CD14-positive monocyte (primary cell): Measurements from ENCODE around the gene SLC16A7. TPM values are rescaled to one million over a fixed set of nuclear protein-coding genes. Genes with fewer than 3 reads are reported as not detected.

Experiments used
- DNase-seq, 3 donors: peaks; one replicate each; pipeline ENCODE4 v3.0.0-alpha.2; 2011 to 2022
- H2AFZ ChIP-seq: 2 replicates; pipeline ENCODE4 v1.6.0; 2012; ENCODE audit warnings: mild to moderate bottlenecking, low read depth, low read length, inconsistent platforms; ENCODE audit not compliant: insufficient read depth, poor library complexity, severe bottlenecking
- H3K27ac ChIP-seq, 2 donors: 1 replicate in 1 of 2; 2 replicates in 1 of 2; pipeline ENCODE4 v1.5.1; 2012 to 2013; ENCODE audit warnings: low read length in 2 of 2, control low read depth in 1 of 2, inconsistent platforms in 1 of 2, low read depth in 1 of 2, mild to moderate bottlenecking in 1 of 2
- H3K27me3 ChIP-seq, 2 donors: one replicate each; pipeline versions ENCODE4 v1.6.0 to v1.6.1; 2011 to 2013; ENCODE audit warnings: low read length in 2 of 2; ENCODE audit not compliant: control insufficient read depth in 2 of 2, insufficient read depth in 2 of 2
- H3K36me3 ChIP-seq, 2 donors: replicated peaks in 1 of 2; 1 replicate in 1 of 2; 2 replicates in 1 of 2; pipeline versions ENCODE4 v1.5.1 to v1.6.1; 2012 to 2013; ENCODE audit warnings: low read length in 2 of 2, control low read depth in 1 of 2, inconsistent platforms in 1 of 2, mild to moderate bottlenecking in 1 of 2; ENCODE audit not compliant: insufficient read depth in 2 of 2, control insufficient read depth in 1 of 2
- H3K4me1 ChIP-seq, 2 donors: 1 replicate in 1 of 2; 2 replicates in 1 of 2; pipeline versions ENCODE4 v1.5.1 to v1.6.1; 2012 to 2013; ENCODE audit warnings: low read length in 2 of 2, control low read depth in 1 of 2, inconsistent platforms in 1 of 2, mild to moderate bottlenecking in 1 of 2, moderate library complexity in 1 of 2; ENCODE audit not compliant: insufficient read depth in 2 of 2, control insufficient read depth in 1 of 2
- H3K4me2 ChIP-seq: replicated peaks from 2 replicates; pipeline ENCODE3; 2012; ENCODE audit warnings: low read length, moderate library complexity, mild to moderate bottlenecking; ENCODE audit not compliant: poor library complexity, severe bottlenecking; ENCODE audit errors: extremely low read depth
- H3K4me3 ChIP-seq, 3 experiments: fragments of 200-600 bp in 1 of 3; sonication (generic) in 1 of 3; replicated peaks in 1 of 3; 1 replicate in 2 of 3; 2 replicates in 1 of 3; pipeline ENCODE4 v1.5.1; 2011 to 2013; ENCODE audit warnings: low read length in 3 of 3, mild to moderate bottlenecking in 3 of 3, control low read depth in 2 of 3, low read depth in 2 of 3, inconsistent platforms in 1 of 3, moderate library complexity in 1 of 3
- H3K79me2 ChIP-seq: 2 replicates; pipeline ENCODE4 v1.6.0; 2012; ENCODE audit warnings: mild to moderate bottlenecking, control low read depth, inconsistent platforms, low read length, moderate library complexity; ENCODE audit not compliant: insufficient read depth
- H3K9ac ChIP-seq: 2 replicates; pipeline ENCODE4 v1.6.0; 2017; ENCODE audit warnings: low read length, mild to moderate bottlenecking; ENCODE audit not compliant: insufficient read depth, poor library complexity, severe bottlenecking
- H3K9me3 ChIP-seq, 2 donors: replicated peaks in 1 of 2; 1 replicate in 1 of 2; 2 replicates in 1 of 2; pipeline versions ENCODE4 v1.5.1 to v1.6.1; 2012 to 2013; ENCODE audit warnings: low read length in 2 of 2, control low read depth in 1 of 2; ENCODE audit not compliant: control insufficient read depth in 1 of 2, insufficient read depth in 1 of 2
- H4K20me1 ChIP-seq: 2 replicates; pipeline ENCODE4 v1.6.0; 2012; ENCODE audit warnings: mild to moderate bottlenecking, low read length, control low read depth, moderate library complexity; ENCODE audit not compliant: insufficient read depth
- H3K27ac Mint-ChIP-seq, 7 donors: one replicate each; pipeline ENCODE4 v1.8.0; 2020; ENCODE audit warnings: mild to moderate bottlenecking in 7 of 7, mixed read lengths in 7 of 7, moderate library complexity in 6 of 7, inconsistent platforms in 2 of 7
- H3K27me3 Mint-ChIP-seq, 3 donors: one replicate each; pipeline ENCODE4 v1.8.0; 2021 to 2022; ENCODE audit warnings: low read depth in 3 of 3, mild to moderate bottlenecking in 3 of 3, mixed read lengths in 3 of 3, moderate library complexity in 3 of 3, inconsistent platforms in 1 of 3
- H3K36me3 Mint-ChIP-seq, 2 donors: one replicate each; pipeline ENCODE4 v1.8.0; 2020; ENCODE audit warnings: mixed read lengths in 2 of 2, inconsistent platforms in 1 of 2, mild to moderate bottlenecking in 1 of 2
- H3K4me1 Mint-ChIP-seq: one replicate; pipeline ENCODE4 v1.8.0; 2020; ENCODE audit warnings: mild to moderate bottlenecking, mixed read lengths
- H3K4me3 Mint-ChIP-seq, 2 donors: one replicate each; pipeline ENCODE4 v1.8.0; 2020; ENCODE audit warnings: mild to moderate bottlenecking in 2 of 2, mixed read lengths in 2 of 2, moderate library complexity in 1 of 2
- H3K9me3 Mint-ChIP-seq, 7 donors: one replicate each; pipeline ENCODE4 v1.8.0; 2020 to 2022; ENCODE audit warnings: mixed read lengths in 7 of 7, mild to moderate bottlenecking in 6 of 7, moderate library complexity in 6 of 7, inconsistent platforms in 2 of 7
- CTCF ChIP-seq: fragments of 200-600 bp; IDR thresholded peaks from one replicate; pipeline ENCODE4 v1.8.0; 2022; ENCODE audit warnings: antibody characterized with exemption, mild to moderate bottlenecking
- WGBS: methylation state at CpG from one replicate; pipeline ENCODE4 v1.1.5; 2013; ENCODE audit warnings: missing lambda C conversion rate; ENCODE audit not compliant: insufficient coverage; 5-methylcytosine and 5-hydroxymethylcytosine counted together
- intact Hi-C, 2 donors: fragments of 100-400 bp; cut with micrococcal nuclease; formaldehyde crosslinking; loops; one replicate each; pipeline versions ENCODE4 v1.15.0 to v1.15.1; 2023
- polyA plus RNA-seq, 3 donors: library from polyadenylated mRNA; depleted of rRNA in 1 of 3; unstranded in 2 of 3; stranded (reverse) in 1 of 3; fragments of 300-500 nt in 2 of 3; fragments of >200 nt in 1 of 3; fragmentation: Illumina TruSeq in 2 of 3; gene quantifications; 1 replicate in 2 of 3; 2 replicates in 1 of 3; pipeline ENCODE4 v1.2.3, GENCODE V29; 2012 to 2021

SLC16A7 gene
- polyA plus RNA-seq, 3 donors = 6.9 to 16.9 (median 11.8) TPM

GRCh38 chr12:59698600-59698999 is 102.8 kb downstream of the SLC16A7 start:
- no peaks in the 10 kb centered on the region for H3K79me2 ChIP-seq
- peaks cover 3% of the 10 kb centered on the region in 2 donors for H3K36me3 Mint-ChIP-seq
- peaks cover 15 to 21% of the 10 kb centered on the region in 2 donors for H3K4me1 ChIP-seq
- no peaks in the 10 kb centered on the region for H4K20me1 ChIP-seq
- peak overlapping the region in 1 of 2 donors; percentile 26 for H3K4me3 Mint-ChIP-seq
- TF ChIP-seq CTCF = no peak
- H3K27ac ChIP-seq = peak overlapping the region in 1 of 2 donors; percentile 93
- H3K27ac Mint-ChIP-seq = peak overlapping the region; percentile 64 to 94 (median 85)
- no peak overlapping the region for H2AFZ ChIP-seq
- no peaks in the 10 kb centered on the region for H3K27me3 ChIP-seq
- DNase-seq = peak; percentile 77 to 97 (median 88)
- H3K4me1 Mint-ChIP-seq = peaks cover 11% of the 10 kb centered on the region
- WGBS = 77% methylated on average over 2 of the region's 4 CpGs
- H3K36me3 ChIP-seq = no peaks in the 10 kb centered on the region
- H3K4me3 ChIP-seq = peak overlapping the region in 1 of 3 experiments; percentile 29
- no peaks in the 10 kb centered on the region for H3K9me3 ChIP-seq
- peaks cover 0 to 2% (median 0%) of the 10 kb centered on the region in 7 donors for H3K9me3 Mint-ChIP-seq
- no peak overlapping the region for H3K9ac ChIP-seq
- intact Hi-C loops = loop anchor here (5.0 kb wide), 1 partner anchor 101 kb away; the partner anchor contains the start of gene SLC16A7 (in 2 of the 2)
- H3K27me3 Mint-ChIP-seq = no peaks in the 10 kb centered on the region
- peak overlapping the region; percentile 63 for H3K4me2 ChIP-seq

- Histone ChIP-seq H3K9ac (peak overlapping the region; percentile 43), H3K79me2 (no peaks in the 10 kb centered on the region), H3K27ac (peak overlapping the region in 1 of 2 donors; percentile 93), H3K4me2 (peak overlapping the region; percentile 63), H3K4me3 (peak overlapping the region in 2 of 3 experiments; percentile 29), H3K4me1 (peaks cover 15 to 21% of the 10 kb centered on the region in 2 donors), H3K27me3 (no peaks in the 10 kb centered on the region), H3K36me3 (no peaks in the 10 kb centered on the region), H3K9me3 (no peaks in the 10 kb centered on the region), H2AFZ (peak overlapping the region; percentile 52), H4K20me1 (no peaks in the 10 kb centered on the region)
- Mint-ChIP-seq H3K27ac (peak overlapping the region; percentile 82 to 92 (median 88)), H3K4me3 (peak overlapping the region in 1 of 2 donors; percentile 30), H3K9me3 (peaks cover 0 to 2% (median 0%) of the 10 kb centered on the region in 7 donors), H3K27me3 (no peaks in the 10 kb centered on the region), H3K4me1 (peaks cover 11% of the 10 kb centered on the region), H3K36me3 (peaks cover 3% of the 10 kb centered on the region in 2 donors)
- WGBS = no CpG with 5 or more reads among the region's 2 CpGs
- TF ChIP-seq CTCF = no peak
- intact Hi-C loops = loop anchor here (5.0 kb wide), 1 partner anchor 102 kb away; the partner anchor contains the start of gene SLC16A7 (in 2 of the 2)
- DNase-seq = peak; percentile 83 to 92 (median 90)
Observed at GRCh38 chr12:59699421-59700152, 103.8 kb downstream of the SLC16A7 start.
